H1 (cell line): ENCODE measurements around the gene INSYN2A. TPM values are rescaled to one million over a fixed set of nuclear protein-coding genes. Genes with fewer than 3 reads are reported as not detected.

Experiments used
- ATF3 ChIP-seq: IDR thresholded peaks from 2 replicates; pipeline ENCODE4 v1.6.1; 2011; ENCODE audit warnings: low read depth, mild to moderate bottlenecking, low read length; ENCODE audit not compliant: insufficient read depth
- BRCA1 ChIP-seq: IDR thresholded peaks from 2 replicates; pipeline ENCODE4 v1.6.1; 2012; ENCODE audit warnings: low read depth, low read length, improper control_type of control experiment
- SIN3A ChIP-seq, 2 experiments: IDR thresholded peaks in 1 of 2; conservative IDR thresholded peaks in 1 of 2; 2 replicates each; pipeline ENCODE4 v1.6.1; 2011 to 2012; ENCODE audit warnings: low read length in 2 of 2, improper control_type of control experiment in 1 of 2, low read depth in 1 of 2, mild to moderate bottlenecking in 1 of 2
- SIRT6 ChIP-seq: IDR thresholded peaks from one replicate; pipeline ENCODE4 v1.7.1; 2012; ENCODE audit warnings: low read length, inconsistent platforms
- polyA plus RNA-seq, 7 experiments: library from polyadenylated mRNA; depleted of rRNA in 3 of 7; stranded (reverse) in 5 of 7; unstranded in 2 of 7; fragments of >200 nt in 5 of 7; fragments of 200-250 nt in 2 of 7; gene quantifications; 1 replicate in 5 of 7; 2 replicates in 1 of 7; 4 replicates in 1 of 7; pipeline versions ENCODE4 v1.2.1 to v1.2.3, GENCODE V29; 2011 to 2013; ENCODE audit warnings: missing spikeins in 2 of 7, mixed read lengths in 2 of 7
- total RNA-seq: library from RNA; stranded (reverse); fragmentation: NEBNext Ultra II Directional; extraction: Animal tissue kit (Norgen Biotek cat#: 25700); gene quantifications from 2 replicates; pipeline ENCODE4 v1.2.1, GENCODE V29; 2021

The INSYN2A gene
- total and polyA plus RNA-seq, 2 of the 8 experiments (the other 6 are each of a cell fraction or from before 2014, with no cell fraction given), result 0.11 to 0.19 TPM

- TF ChIP-seq SIN3A (conservative IDR thresholded peaks at IDR 0.05 in 1 of 2, IDR thresholded peaks at IDR 0.05 in 1 of 2; ENCODE audit: low read depth in 1 of 2, low read length in 2 of 2) (no peak), BRCA1 (no peak), ATF3 (no peak), SIRT6 (no peak)
Measured at GRCh38 chr10:127236266-127236665, 39.9 kb upstream of the INSYN2A start (continued).
